GM04503 (cell line): Measurements from ENCODE around the gene SLIT3.
"Not testable (repeated sequence)": the region's sequence is repeated elsewhere in the genome, so short reads cannot be mapped to it uniquely, and the experiment has no call there.

Experiments
- DNase-seq: peaks from one replicate; pipeline ENCODE4 v3.0.0-alpha.2; 2012; ENCODE audit warnings: low read depth

Gene SLIT3

GRCh38 chr5:168637281-168637680 lies 663.7 kb downstream of the SLIT3 start:
- no peak for DNase-seq

- DNase-seq: not testable (repeated sequence)
Observed at GRCh38 chr5:168630958-168631357, 670.0 kb downstream of the SLIT3 start.

DNA sequence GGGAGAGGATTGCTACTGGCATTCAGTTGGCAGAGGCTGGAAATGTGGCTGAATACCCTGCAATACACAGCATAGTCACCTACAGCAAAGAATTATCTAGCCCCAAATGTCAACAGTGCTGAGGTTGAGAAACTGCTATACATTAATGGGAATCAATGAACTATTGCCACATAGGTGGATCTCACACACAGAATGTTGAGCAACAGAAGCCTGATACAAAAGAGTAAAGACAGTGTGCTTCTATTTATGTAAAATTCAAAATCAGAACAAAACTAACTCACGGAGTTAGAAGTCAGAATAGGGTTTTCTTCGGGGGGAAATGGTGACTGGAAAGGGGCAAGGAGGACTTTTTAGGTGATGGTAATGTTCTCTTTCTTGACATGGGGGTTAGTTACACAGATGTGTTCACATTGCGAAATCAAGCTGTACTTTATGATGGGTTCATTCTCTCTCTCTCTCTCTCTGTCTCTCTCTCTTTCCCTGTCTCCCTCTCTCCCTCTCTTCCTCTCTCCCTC lies 676.0 kb downstream of the SLIT3 start:
- no peak for DNase-seq

GRCh38 chr5:168620807-168621206 lies 680.1 kb downstream of the SLIT3 start:
- DNase-seq: no peak

GRCh38 chr5:168614661-168615060 lies 686.3 kb downstream of the SLIT3 start:
- no peak for DNase-seq

- DNase-seq: no peak
Observed at GRCh38 chr5:168613996-168614395, 686.9 kb downstream of the SLIT3 start.

DNA sequence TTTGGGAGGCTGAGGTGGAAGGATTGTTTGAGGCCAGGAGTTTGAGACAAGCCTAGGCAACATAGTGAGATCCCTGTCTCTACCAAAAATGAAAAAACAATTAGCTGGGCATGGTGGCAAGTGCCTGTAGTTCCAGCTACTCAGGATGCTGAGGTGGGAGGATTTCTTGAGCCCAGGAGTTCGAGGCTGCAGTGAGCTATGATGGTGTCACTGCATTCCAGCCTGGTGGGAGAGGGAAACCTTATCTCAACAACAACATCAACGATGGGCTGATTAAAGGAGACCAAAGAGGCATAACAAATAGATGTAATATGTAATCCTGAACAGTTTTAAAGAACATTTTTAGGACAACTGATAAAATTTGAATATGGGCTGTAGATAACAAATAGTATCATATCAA lies 687.5 kb downstream of the SLIT3 start:
- DNase-seq: no peak

- no peak for DNase-seq
Observed at GRCh38 chr5:168612996-168613395, 687.9 kb downstream of the SLIT3 start.

GRCh38 chr5:168612123-168612522 lies 688.8 kb downstream of the SLIT3 start:
- DNase-seq: no peak
